NB4 (cell line): Measurements from ENCODE around the gene NLRP4.

Source experiments
- DNase-seq: peaks from one replicate; pipeline ENCODE4 v3.0.0; 2010; ENCODE audit warnings: low read depth
- H3K4me3 ChIP-seq: one replicate; pipeline ENCODE4 v1.5.1; 2011; ENCODE audit warnings: mild to moderate bottlenecking, low read depth, low read length, moderate library complexity
- MYC ChIP-seq: IDR thresholded peaks from 2 replicates; pipeline ENCODE4 v1.6.1; 2011; ENCODE audit warnings: low read depth, low read length
- POLR2A ChIP-seq: IDR thresholded peaks from 2 replicates; pipeline ENCODE4 v1.6.1; 2011; ENCODE audit warnings: mild to moderate bottlenecking; ENCODE audit not compliant: insufficient read length; ENCODE audit errors: extremely low read depth
- TF ChIP-seq, protein P1 (sequence below): IDR thresholded peaks from 2 replicates; pipeline ENCODE4 v1.6.1; 2011; ENCODE audit warnings: low read depth, low read length
- TF ChIP-seq, protein P2 (sequence below): IDR thresholded peaks from one replicate; pipeline ENCODE4 v1.5.1; 2012; ENCODE audit warnings: low read depth, low read length

Gene NLRP4

DNA sequence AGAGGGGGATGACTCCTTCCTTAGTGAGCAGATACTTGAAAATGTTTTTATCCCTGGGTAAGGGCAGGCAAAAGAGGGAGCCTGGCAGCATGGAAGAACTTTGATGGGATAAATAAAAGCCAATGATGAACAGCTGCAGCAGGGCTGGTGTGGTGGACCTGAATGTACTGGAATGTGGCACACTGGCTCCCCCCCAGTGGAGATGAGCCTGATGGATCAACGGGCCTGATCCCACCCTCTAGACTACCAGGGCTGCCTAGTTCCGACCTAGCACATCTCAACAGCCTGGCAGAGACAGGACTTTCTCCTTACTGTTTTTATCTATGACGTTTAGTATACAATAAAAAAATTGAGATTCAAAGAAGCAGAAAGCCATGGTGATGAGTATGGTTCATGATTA lies 25.0 kb upstream of the NLRP4 start:
- TF ChIP-seq POLR2A, result no peak
- TF ChIP-seq, protein P1, sequence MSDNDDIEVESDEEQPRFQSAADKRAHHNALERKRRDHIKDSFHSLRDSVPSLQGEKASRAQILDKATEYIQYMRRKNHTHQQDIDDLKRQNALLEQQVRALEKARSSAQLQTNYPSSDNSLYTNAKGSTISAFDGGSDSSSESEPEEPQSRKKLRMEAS, result no peak
- TF ChIP-seq MYC, result no peak
- TF ChIP-seq, protein P2, sequence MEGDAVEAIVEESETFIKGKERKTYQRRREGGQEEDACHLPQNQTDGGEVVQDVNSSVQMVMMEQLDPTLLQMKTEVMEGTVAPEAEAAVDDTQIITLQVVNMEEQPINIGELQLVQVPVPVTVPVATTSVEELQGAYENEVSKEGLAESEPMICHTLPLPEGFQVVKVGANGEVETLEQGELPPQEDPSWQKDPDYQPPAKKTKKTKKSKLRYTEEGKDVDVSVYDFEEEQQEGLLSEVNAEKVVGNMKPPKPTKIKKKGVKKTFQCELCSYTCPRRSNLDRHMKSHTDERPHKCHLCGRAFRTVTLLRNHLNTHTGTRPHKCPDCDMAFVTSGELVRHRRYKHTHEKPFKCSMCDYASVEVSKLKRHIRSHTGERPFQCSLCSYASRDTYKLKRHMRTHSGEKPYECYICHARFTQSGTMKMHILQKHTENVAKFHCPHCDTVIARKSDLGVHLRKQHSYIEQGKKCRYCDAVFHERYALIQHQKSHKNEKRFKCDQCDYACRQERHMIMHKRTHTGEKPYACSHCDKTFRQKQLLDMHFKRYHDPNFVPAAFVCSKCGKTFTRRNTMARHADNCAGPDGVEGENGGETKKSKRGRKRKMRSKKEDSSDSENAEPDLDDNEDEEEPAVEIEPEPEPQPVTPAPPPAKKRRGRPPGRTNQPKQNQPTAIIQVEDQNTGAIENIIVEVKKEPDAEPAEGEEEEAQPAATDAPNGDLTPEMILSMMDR, result no peak
- H3K4me3 ChIP-seq, result no peak overlapping the region
- DNase-seq, result no peak

DNA sequence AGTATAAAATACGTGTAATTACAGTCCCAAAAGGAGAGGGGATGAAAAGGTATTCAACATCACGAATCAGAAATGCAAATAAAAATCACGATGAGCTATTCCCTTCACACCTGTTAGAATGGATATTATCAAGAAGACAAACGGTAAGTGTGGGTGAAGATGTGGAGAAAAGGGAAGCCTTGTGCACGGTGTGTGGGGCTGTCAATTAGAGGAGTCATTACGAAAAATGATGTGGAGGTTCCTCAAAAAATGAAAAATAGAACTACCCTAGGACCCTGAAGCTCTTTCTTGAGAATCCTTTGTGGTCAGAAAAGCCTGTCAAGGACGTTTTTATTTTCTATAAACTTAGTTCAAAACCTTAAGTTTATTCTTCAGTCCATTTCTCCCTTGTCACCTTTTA lies 23.9 kb upstream of the NLRP4 start:
- no peak for DNase-seq
- TF ChIP-seq POLR2A, result no peak
- TF ChIP-seq, protein P2, result no peak
- TF ChIP-seq MYC, result no peak
- TF ChIP-seq, protein P1, result no peak

DNA sequence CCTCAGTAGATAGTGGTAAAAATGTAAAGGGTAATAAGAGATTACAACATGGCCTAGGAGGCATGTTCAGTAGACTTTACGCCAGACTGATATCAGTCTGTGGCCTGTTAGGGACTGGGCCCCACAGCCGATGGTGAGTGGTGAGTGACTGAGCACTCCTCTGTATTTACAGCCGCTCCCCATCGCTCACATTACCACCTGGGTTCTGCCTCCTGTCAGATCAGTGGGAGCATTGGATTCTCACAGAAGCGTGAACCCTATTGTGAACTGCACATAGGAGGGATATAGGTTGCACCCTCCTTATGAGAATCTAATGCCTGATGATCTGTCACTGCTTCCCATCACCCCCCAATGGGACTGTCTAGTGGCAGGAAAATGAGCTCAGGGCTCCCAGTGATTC lies 22.4 kb upstream of the NLRP4 start:
- H3K4me3 ChIP-seq, result no peak overlapping the region
- TF ChIP-seq POLR2A (no peak), MYC (no peak)
- TF ChIP-seq, protein P2, result no peak
- TF ChIP-seq, protein P1, result no peak
- no peak for DNase-seq

More for the DNA sequence above, 23.9 kb upstream of the NLRP4 start:
- H3K4me3 ChIP-seq, result no peak overlapping the region

DNA sequence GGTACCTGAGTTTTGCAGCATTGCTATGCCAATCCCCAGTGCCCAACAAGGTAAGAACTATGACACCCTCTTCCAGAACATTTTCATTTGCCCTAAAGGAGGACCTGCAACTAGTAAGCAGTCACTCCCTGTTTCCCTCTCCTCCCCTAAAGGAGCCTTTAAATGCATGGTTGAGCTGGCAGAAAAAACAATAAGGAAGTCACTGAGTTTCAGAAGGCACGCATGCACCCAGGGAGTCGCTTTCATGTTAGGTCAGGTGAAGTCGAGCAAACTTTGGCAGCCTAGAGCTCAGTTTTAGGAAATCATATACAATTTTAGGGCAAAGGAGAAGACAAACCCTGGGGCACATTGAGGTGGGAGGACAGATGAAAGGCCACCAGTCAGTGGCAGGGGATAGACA lies 16.3 kb upstream of the NLRP4 start:
- H3K4me3 ChIP-seq, result no peak overlapping the region
- TF ChIP-seq, protein P1, result no peak
- TF ChIP-seq MYC (no peak), POLR2A (no peak)
- TF ChIP-seq, protein P2, result no peak

DNA sequence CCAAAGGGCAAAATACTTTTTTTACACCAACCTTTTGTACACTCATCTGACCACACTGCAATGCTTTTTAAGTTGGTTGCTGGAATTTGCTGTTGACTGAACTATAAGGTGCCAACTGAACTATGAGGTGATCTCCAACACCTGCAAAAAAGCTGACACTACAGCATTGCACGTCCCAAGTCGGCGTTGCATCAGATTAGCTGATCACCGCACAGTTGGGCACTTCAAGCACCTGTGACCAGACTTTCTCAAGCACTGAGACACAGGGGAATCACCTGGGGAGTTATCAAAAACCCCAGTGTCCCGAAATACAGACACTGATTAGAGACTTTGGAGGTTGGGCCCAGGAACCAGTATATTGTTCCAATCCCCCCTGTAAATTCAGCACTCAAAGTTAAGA lies 5.7 kb upstream of the NLRP4 start:
- TF ChIP-seq, protein P2, result no peak
- DNase-seq, result no peak
- H3K4me3 ChIP-seq, result no peak overlapping the region

More for the DNA sequence above, 16.3 kb upstream of the NLRP4 start:
- DNase-seq, result no peak

DNA sequence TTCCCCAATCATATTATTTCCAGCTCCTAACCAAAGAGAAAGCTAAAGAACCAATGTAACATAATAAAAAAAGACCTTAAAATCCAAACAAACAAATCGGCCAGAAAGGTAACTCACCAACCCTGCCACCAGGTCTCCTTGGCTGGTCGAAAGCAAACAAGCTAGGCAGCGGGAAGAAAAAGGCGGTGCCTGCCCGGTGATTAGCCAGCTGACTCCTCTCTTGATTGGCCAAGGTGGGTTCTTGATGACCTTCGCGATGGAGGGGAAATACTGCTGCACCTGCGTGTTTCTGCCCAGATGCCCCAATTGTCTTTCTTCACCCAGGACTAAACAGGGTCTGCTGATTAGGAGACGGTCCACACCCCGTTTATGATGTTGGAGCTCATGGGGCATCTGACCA lies 4.5 kb upstream of the NLRP4 start, which contains the start of gene NLRP11:
TSS of gene NLRP11 (minus strand) at position 154 of the 400 bp plus-strand sequence. CDS start 13,825 bp downstream, outside the sequence.
- no peak for TF ChIP-seq POLR2A
- TF ChIP-seq MYC, result no peak
- TF ChIP-seq, protein P2, result no peak
- TF ChIP-seq, protein P1, result no peak
- DNase-seq, result no peak
- H3K4me3 ChIP-seq, result no peak within 1 kb of the TSS
